ENCODE measurements around the gene MACROH2A1.

DNA sequence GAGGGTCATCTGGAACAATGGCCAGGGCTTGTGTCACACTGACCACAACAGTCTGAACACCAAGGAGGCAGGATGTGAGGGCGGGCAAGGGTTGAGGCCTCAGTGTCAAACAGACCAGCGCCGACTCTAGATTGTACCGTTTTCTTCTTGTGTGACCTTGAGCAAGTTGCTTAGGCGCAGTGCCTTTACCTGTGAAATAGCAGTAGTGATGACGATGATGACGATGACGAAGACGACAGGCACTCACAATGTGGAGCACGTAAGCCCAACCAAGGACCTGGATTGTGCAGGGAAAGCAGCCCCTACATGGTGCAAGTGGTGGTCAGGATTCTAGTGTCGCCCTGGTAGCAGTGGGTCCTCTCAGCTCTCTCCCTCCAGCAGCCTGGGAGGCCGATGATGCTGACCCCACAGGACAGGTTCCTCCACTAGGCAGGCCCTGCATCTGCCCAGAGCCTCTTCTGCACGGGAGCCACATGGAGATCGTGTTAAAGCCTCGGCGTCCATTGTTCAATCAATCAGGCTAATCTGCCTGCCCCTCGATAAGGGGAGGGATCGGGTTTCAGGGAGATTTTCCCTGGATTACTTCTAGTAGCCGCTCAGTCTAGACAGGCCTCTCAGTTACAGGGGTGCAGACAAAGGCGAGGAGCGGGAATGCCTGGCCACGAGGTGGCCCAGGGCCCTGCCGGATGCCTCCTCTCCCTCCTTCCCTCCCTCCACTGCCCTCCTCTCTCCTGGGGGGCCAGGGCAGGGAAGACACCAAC lies 91.7 kb downstream of the MACROH2A1 start:
- TF ChIP-seq, protein P1, sequence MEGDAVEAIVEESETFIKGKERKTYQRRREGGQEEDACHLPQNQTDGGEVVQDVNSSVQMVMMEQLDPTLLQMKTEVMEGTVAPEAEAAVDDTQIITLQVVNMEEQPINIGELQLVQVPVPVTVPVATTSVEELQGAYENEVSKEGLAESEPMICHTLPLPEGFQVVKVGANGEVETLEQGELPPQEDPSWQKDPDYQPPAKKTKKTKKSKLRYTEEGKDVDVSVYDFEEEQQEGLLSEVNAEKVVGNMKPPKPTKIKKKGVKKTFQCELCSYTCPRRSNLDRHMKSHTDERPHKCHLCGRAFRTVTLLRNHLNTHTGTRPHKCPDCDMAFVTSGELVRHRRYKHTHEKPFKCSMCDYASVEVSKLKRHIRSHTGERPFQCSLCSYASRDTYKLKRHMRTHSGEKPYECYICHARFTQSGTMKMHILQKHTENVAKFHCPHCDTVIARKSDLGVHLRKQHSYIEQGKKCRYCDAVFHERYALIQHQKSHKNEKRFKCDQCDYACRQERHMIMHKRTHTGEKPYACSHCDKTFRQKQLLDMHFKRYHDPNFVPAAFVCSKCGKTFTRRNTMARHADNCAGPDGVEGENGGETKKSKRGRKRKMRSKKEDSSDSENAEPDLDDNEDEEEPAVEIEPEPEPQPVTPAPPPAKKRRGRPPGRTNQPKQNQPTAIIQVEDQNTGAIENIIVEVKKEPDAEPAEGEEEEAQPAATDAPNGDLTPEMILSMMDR (IDR thresholded peaks at IDR 0.05), result no peak
- TF ChIP-seq POLR2A (IDR thresholded peaks at IDR 0.05), result no peak
- TF ChIP-seq EP300 (IDR thresholded peaks at IDR 0.05), result no peak
